ENCODE data around the gene CYREN.

The CYREN gene

GRCh38 chr7:135121868-135122267 is 48.6 kb downstream of the CYREN start:
- Mint-ChIP-seq H3K4me1 (no peaks in the 10 kb centered on the region), H3K27me3 (ENCODE audit: low read depth, poor library complexity) (no peaks in the 10 kb centered on the region), H3K9me3 (peaks cover 25% of the 10 kb centered on the region), H3K27ac (no peak overlapping the region), H3K36me3 (ENCODE audit: low read depth) (peaks cover 17% of the 10 kb centered on the region), H3K4me3 (no peak overlapping the region)
- no peak for TF ChIP-seq CTCF (IDR thresholded peaks at IDR 0.05)
- DNase-seq = no peak

- peaks cover 25% of the 10 kb centered on the region for H3K9me3 Mint-ChIP-seq
- no peaks in the 10 kb centered on the region for H3K27me3 Mint-ChIP-seq (ENCODE audit: low read depth, poor library complexity)
- no peak for TF ChIP-seq CTCF (IDR thresholded peaks at IDR 0.05)
- peaks cover 17% of the 10 kb centered on the region for H3K36me3 Mint-ChIP-seq (ENCODE audit: low read depth)
- no peak overlapping the region for H3K4me3 Mint-ChIP-seq
- no peak for DNase-seq
- no peaks in the 10 kb centered on the region for H3K4me1 Mint-ChIP-seq
- H3K27ac Mint-ChIP-seq = no peak overlapping the region
Measured at GRCh38 chr7:135117096-135117495, 53.4 kb downstream of the CYREN start.

Measured in nephron progenitor cell (in vitro differentiated cells).